ENCODE data around the gene FCGR3B.
"Not testable (repeated sequence)": the region's sequence is repeated elsewhere in the genome, so short reads cannot be mapped to it uniquely, and the experiment has no call there.

The FCGR3B gene

DNA sequence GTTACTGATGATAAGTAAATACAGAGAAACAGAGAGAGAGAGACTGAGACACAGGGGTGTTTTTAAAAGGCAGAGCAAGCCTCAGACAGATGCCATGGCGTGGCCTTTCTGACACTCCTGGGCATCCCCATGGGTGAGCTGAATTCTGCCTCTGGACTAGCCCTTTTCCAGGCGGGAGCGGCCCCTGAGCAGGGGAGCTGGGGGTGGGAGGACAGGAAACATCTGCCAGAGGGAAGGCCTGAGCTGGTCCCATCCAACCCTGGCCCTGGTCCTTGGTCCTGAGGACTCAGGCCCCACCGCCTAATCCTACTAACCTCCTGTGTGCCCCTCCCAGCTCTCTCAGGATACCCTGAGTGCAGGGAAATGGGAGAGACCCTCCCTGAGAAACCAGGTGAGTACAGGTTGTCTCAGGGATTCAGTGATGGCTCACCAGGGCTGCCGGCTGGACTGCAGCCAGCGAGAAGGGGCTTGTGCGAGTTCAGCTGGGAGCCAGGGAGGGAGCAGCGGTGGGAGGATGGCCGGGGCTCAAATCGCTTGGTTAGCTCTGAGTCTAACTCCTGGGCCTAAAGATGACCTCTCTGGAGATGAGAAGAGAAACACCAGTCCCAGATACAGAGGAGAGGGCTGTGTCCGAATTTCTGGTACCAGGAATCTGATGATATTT is 37.8 kb downstream of the FCGR3B start:
- H3K4me1 ChIP-seq (ENCODE audit: insufficient read depth, low read length); H3K4me3 ChIP-seq (ENCODE audit: low read depth in 1 of 2, low read length in 2 of 2); H3K27ac ChIP-seq (ENCODE audit: low read depth, low read length); H3K36me3 ChIP-seq (ENCODE audit: insufficient read depth, low read length); H3K9me3 ChIP-seq (ENCODE audit: low read length); H3K9ac ChIP-seq (ENCODE audit: low read length); H3K27me3 ChIP-seq (ENCODE audit: control insufficient read depth in 1 of 2, insufficient read depth in 2 of 2, low read length in 2 of 2): not testable (repeated sequence)

DNA sequence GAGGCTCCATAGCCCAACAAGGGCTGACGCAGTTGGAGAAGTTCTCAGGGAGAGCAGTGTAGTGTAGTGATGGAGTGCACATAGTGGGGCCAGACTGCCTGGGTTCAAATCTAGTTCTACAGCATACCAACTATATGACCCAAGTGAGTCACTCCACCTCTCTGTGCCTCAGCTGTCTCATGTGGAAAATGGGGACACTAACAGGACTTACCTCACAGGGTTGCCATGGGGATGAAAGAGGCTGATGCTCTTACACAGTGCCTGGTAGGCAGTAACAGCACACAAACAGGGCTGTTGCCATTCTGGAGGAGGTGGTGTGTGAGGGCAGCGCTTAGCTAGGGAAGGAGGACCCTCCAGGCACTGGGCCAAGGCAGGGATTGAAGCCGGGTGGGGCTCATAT is 38.4 kb downstream of the FCGR3B start:
- not testable (repeated sequence) for H3K27ac ChIP-seq (ENCODE audit: low read depth, low read length); H3K4me3 ChIP-seq (ENCODE audit: low read depth in 1 of 2, low read length in 2 of 2); H3K36me3 ChIP-seq (ENCODE audit: insufficient read depth, low read length); H3K27me3 ChIP-seq (ENCODE audit: control insufficient read depth in 1 of 2, insufficient read depth in 2 of 2, low read length in 2 of 2); H3K9me3 ChIP-seq (ENCODE audit: low read length); H3K4me1 ChIP-seq (ENCODE audit: insufficient read depth, low read length); H3K9ac ChIP-seq (ENCODE audit: low read length)

DNA sequence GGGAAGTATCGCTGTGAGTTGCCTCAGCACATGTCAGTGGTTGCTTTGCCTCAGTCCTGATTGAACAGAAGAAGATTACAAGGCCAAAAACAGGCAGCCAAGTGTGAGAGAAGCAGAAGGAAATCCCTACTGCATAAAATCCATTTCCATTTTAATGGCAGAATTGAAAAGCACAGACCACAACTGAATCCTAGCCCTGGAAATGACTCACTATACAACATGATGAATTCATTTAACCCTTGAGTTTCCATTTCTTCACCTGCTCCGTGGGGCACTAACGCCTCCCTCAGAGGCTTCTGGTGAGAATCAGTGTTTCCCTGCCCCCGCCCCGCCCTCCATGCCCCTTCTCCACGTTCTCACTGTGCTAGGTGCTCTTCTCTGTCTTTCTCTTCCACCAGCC is 41.1 kb downstream of the FCGR3B start:
- not testable (repeated sequence) for H3K27me3 ChIP-seq (ENCODE audit: control insufficient read depth in 1 of 2, insufficient read depth in 2 of 2, low read length in 2 of 2); H3K4me3 ChIP-seq (ENCODE audit: low read depth in 1 of 2, low read length in 2 of 2); H3K9ac ChIP-seq (ENCODE audit: low read length); H3K36me3 ChIP-seq (ENCODE audit: insufficient read depth, low read length); H3K9me3 ChIP-seq (ENCODE audit: low read length); H3K4me1 ChIP-seq (ENCODE audit: insufficient read depth, low read length); H3K27ac ChIP-seq (ENCODE audit: low read depth, low read length)

DNA sequence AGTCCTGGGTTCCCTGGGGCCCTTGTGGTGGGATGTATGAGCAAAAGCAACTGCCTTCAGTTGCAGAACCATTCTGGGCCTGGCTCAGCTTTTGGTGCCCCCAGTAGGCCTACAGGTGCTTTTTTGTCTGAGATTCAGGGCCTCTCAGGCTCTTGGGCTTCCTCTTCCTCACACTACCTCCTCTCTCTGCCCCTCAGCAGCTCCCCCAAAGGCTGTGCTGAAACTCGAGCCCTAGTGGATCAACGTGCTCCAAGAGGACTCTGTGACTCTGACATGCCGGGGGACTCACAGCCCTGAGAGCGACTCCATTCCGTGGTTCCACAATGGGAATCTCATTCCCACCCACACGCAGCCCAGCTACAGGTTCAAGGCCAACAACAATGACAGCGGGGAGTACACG is 41.6 kb downstream of the FCGR3B start:
- H3K27me3 ChIP-seq (ENCODE audit: control insufficient read depth in 1 of 2, insufficient read depth in 2 of 2, low read length in 2 of 2); H3K4me1 ChIP-seq (ENCODE audit: insufficient read depth, low read length); H3K36me3 ChIP-seq (ENCODE audit: insufficient read depth, low read length); H3K4me3 ChIP-seq (ENCODE audit: low read depth in 1 of 2, low read length in 2 of 2); H3K9me3 ChIP-seq (ENCODE audit: low read length); H3K9ac ChIP-seq (ENCODE audit: low read length); H3K27ac ChIP-seq (ENCODE audit: low read depth, low read length): not testable (repeated sequence)

DNA sequence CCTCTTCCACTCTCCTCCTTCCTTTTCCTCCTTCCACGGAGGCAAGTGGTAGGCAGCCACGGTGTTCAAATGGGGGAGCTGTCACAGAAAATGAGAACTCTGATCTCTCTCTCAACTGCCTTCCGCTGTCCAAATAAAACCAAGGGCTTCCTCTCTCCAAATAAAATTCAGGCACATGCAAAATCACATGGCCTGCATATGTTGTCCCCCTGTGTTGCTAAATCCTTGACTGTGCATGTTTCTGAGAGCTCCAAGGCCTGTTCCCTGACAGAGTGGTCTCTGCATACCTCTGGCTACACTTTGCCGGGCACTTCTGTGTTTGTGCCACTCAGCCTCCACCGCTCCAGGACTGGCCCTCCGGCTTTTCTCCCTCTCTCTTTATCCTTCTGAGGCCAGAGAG is 42.4 kb downstream of the FCGR3B start:
- not testable (repeated sequence) for H3K4me1 ChIP-seq (ENCODE audit: insufficient read depth, low read length)

DNA sequence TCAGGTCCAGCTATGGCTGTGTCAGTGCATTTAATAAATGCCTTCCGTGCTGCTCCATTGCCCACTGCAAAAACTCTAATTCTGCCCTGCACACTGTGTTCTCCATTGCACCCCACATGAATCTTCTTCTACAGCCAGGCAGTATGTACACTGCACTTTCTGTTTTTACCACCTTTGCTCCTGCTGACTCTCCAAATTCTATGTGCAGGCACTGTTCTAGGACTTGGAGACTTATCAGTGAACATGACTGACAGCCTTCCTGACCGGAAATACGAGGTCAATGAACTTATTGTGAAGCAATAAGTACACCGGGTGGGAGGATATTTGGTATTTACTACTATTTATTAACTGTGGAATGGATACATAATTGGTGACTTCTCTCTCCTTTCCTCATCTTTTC is 48.1 kb downstream of the FCGR3B start:
- H3K4me3 ChIP-seq (ENCODE audit: low read depth in 1 of 2, low read length in 2 of 2); H3K36me3 ChIP-seq (ENCODE audit: insufficient read depth, low read length); H3K27me3 ChIP-seq (ENCODE audit: control insufficient read depth in 1 of 2, insufficient read depth in 2 of 2, low read length in 2 of 2); H3K27ac ChIP-seq (ENCODE audit: low read depth, low read length); H3K9me3 ChIP-seq (ENCODE audit: low read length); H3K9ac ChIP-seq (ENCODE audit: low read length); H3K4me1 ChIP-seq (ENCODE audit: insufficient read depth, low read length): not testable (repeated sequence)

More for the DNA sequence above, 42.4 kb downstream of the FCGR3B start:
- not testable (repeated sequence) for H3K9me3 ChIP-seq (ENCODE audit: low read length); H3K27me3 ChIP-seq (ENCODE audit: control insufficient read depth in 1 of 2, insufficient read depth in 2 of 2, low read length in 2 of 2); H3K27ac ChIP-seq (ENCODE audit: low read depth, low read length); H3K9ac ChIP-seq (ENCODE audit: low read length); H3K36me3 ChIP-seq (ENCODE audit: insufficient read depth, low read length); H3K4me3 ChIP-seq (ENCODE audit: low read depth in 1 of 2, low read length in 2 of 2)

DNA sequence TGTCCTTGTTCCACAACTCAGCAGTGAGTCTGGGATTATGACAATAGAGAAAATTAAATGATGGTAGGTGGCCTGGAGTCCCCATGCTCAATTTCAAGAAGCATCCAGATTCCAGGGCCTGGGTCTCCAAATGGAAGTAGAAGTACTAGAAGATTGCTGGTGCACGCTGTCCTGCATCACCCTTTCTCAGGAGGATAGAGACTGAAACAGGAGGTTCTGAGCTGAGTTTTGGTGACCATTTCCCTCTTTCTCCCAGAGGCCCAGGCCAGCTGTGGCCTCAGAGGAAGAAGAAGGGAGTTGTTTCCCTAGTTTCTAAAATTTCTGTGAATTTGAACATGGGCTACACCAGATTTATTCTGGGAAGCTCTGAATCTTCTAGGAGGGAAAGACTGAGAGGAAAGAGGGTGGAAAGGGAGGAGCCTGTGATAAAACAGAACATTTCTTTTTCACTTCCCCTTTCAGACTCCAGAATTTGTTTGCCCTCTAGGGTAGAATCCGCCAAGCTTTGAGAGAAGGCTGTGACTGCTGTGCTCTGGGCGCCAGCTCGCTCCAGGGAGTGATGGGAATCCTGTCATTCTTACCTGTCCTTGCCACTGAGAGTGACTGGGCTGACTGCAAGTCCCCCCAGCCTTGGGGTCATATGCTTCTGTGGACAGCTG is 50.0 kb downstream of the FCGR3B start:
- not testable (repeated sequence) for H3K9ac ChIP-seq (ENCODE audit: low read length); H3K4me3 ChIP-seq (ENCODE audit: low read depth in 1 of 2, low read length in 2 of 2); H3K9me3 ChIP-seq (ENCODE audit: low read length); H3K36me3 ChIP-seq (ENCODE audit: insufficient read depth, low read length); H3K27ac ChIP-seq (ENCODE audit: low read depth, low read length); H3K4me1 ChIP-seq (ENCODE audit: insufficient read depth, low read length); H3K27me3 ChIP-seq (ENCODE audit: control insufficient read depth in 1 of 2, insufficient read depth in 2 of 2, low read length in 2 of 2)

DNA sequence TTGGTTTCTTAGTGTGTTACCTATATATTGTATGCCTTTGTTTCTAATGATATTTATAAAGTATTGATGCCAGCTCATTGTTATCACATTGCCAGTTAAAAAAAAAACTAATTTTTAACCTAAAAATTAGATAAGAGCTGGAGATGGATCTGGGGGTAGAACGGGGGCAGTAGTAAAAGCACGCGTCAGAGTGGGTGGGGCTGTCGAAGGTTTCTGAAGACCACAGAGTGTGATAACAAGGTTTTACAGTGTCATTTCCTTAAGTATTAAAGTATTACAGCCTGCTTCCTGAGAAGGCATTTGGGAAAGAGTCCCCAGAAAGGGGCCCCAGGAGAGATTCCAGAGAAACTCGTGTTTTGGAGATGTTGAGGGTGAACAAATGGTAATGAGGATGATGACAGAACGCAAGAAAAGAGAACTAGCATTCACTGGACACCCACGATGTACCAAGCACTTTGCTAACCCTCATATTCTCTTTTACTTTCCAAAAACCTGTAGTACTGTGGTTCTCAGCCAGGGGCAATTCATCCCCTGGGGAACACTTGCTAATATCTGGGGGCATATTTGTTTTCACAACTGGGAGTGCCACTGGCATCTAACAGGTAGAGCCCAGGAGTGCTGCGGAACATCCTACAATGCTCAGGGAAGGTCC is 51.0 kb downstream of the FCGR3B start:
- not testable (repeated sequence) for H3K9me3 ChIP-seq (ENCODE audit: low read length)

DNA sequence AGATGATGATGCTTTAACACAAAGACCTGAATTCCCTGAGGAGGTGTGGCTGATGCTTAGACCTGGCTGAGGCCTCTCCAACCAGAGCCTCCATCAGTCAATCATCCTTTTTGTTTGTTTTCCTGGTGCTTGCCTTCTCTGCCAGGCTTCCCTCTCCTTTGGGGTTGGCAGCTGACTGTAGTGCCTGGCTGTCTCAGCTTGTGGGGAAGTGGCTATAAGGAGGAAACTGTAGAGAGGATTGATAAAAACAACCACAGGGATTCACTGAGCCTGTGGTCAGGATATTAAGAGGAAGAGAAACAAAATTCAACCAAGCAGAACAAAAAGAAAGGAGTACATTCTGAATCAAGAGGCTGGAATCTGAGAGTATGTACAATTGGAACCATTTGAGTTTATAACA is 54.3 kb downstream of the FCGR3B start:
- not testable (repeated sequence) for H3K9me3 ChIP-seq (ENCODE audit: low read length)

More for the DNA sequence above, 51.0 kb downstream of the FCGR3B start:
- H3K27me3 ChIP-seq (ENCODE audit: control insufficient read depth in 1 of 2, insufficient read depth in 2 of 2, low read length in 2 of 2); H3K9ac ChIP-seq (ENCODE audit: low read length); H3K4me1 ChIP-seq (ENCODE audit: insufficient read depth, low read length); H3K36me3 ChIP-seq (ENCODE audit: insufficient read depth, low read length); H3K4me3 ChIP-seq (ENCODE audit: low read depth in 1 of 2, low read length in 2 of 2); H3K27ac ChIP-seq (ENCODE audit: low read depth, low read length): not testable (repeated sequence)

More for the DNA sequence above, 54.3 kb downstream of the FCGR3B start:
- H3K4me1 ChIP-seq (ENCODE audit: insufficient read depth, low read length); H3K27me3 ChIP-seq (ENCODE audit: control insufficient read depth in 1 of 2, insufficient read depth in 2 of 2, low read length in 2 of 2); H3K27ac ChIP-seq (ENCODE audit: low read depth, low read length); H3K9ac ChIP-seq (ENCODE audit: low read length); H3K4me3 ChIP-seq (ENCODE audit: low read depth in 1 of 2, low read length in 2 of 2); H3K36me3 ChIP-seq (ENCODE audit: insufficient read depth, low read length): not testable (repeated sequence)

All from muscle layer of colon (tissue), 2 donors.